Upper lobe of left lung (tissue), 6 donors: ENCODE measurements around the gene GKN2. TPM values are rescaled to one million over a fixed set of nuclear protein-coding genes. Genes with fewer than 3 reads are reported as not detected.
A peak's percentile ranks its signal among the peaks of the same experiment; 100 is the strongest.
"Not testable (repeated sequence)": the region's sequence is repeated elsewhere in the genome, so short reads cannot be mapped to it uniquely, and the experiment has no call there.

Experiments
- ATAC-seq, 2 donors: fragments of 200-7000 bp; cut with Tn5 transposase; one replicate each; pipeline ENCODE4 v1.9.1; 2022; ENCODE audit warnings: mild to moderate bottlenecking in 2 of 2, moderate library complexity in 2 of 2; ENCODE audit not compliant: low FRiP score in 2 of 2
- DNase-seq, 2 donors: peaks; one replicate each; pipeline ENCODE4 v3.0.0-alpha.2; 2019 to 2020
- H3K27ac ChIP-seq, 4 donors: fragments of 200-600 bp; sonication (generic); one replicate each; pipeline ENCODE4 v1.5.1; 2016 to 2019
- H3K27me3 ChIP-seq, 4 donors: fragments of 200-600 bp; sonication (generic); one replicate each; pipeline ENCODE4 v1.5.1; 2017 to 2019
- H3K36me3 ChIP-seq, 4 donors: fragments of 200-600 bp; sonication (generic); one replicate each; pipeline ENCODE4 v1.5.1; 2016 to 2019
- H3K4me1 ChIP-seq, 4 donors: fragments of 200-600 bp; sonication (generic); one replicate each; pipeline ENCODE4 v1.5.1; 2018 to 2019
- H3K4me3 ChIP-seq, 4 donors: fragments of 200-600 bp; sonication (generic); one replicate each; pipeline ENCODE4 v1.5.1; 2017 to 2019; ENCODE audit warnings: mild to moderate bottlenecking in 2 of 4, moderate library complexity in 1 of 4
- H3K9me3 ChIP-seq, 4 donors: fragments of 200-600 bp; sonication (generic); one replicate each; pipeline ENCODE4 v1.5.1; 2018 to 2019
- EP300 ChIP-seq, 4 donors: sonication (generic); formaldehyde crosslinking; IDR thresholded peaks; one replicate each; pipeline ENCODE4 v1.5.1; 2017; ENCODE audit warnings: antibody characterized with exemption in 4 of 4, control low read depth in 2 of 4
- POLR2A ChIP-seq, 4 donors: fragments of 450-650 bp; IDR thresholded peaks; one replicate each; pipeline ENCODE4 v1.5.1; 2016 to 2017; ENCODE audit warnings: antibody characterized with exemption in 4 of 4, mild to moderate bottlenecking in 2 of 4
- POLR2AphosphoS5 ChIP-seq, 2 donors: sonication (generic); formaldehyde crosslinking; IDR thresholded peaks; one replicate each; pipeline ENCODE4 v1.5.1; 2017; ENCODE audit warnings: antibody characterized with exemption in 2 of 2
- WGBS, 2 donors: methylation state at CpG; one replicate each; pipeline ENCODE4 v1.1.5; 2017 to 2018; 5-methylcytosine and 5-hydroxymethylcytosine counted together
- total RNA-seq, 6 donors: library from RNA; depleted of rRNA in 4 of 6; stranded (reverse); fragments of >200 nt in 4 of 6; gene quantifications; one replicate each; pipeline versions ENCODE4 v1.1.0 to v1.2.1, GENCODE V29; 2016 to 2021
- TF ChIP-seq, protein P1 (sequence below), 6 experiments: fragments of 450-650 bp in 4 of 6; fragments of 200-600 bp in 2 of 6; sonication (generic) in 2 of 6; IDR thresholded peaks; one replicate each; pipeline ENCODE4 v1.5.1; 2016 to 2019; ENCODE audit warnings: antibody characterized with exemption in 6 of 6
- donor health status: DM: no; HTN: no; CAD: no; lungs with moderate emphysema.
- donor health status: DM: no; HTN: yes; CAD: no; lungs with severe emphysema.

GKN2 gene
- total RNA-seq, 6 donors from 2014 or later = 10.5 to 195 (median 60.7) TPM

DNA sequence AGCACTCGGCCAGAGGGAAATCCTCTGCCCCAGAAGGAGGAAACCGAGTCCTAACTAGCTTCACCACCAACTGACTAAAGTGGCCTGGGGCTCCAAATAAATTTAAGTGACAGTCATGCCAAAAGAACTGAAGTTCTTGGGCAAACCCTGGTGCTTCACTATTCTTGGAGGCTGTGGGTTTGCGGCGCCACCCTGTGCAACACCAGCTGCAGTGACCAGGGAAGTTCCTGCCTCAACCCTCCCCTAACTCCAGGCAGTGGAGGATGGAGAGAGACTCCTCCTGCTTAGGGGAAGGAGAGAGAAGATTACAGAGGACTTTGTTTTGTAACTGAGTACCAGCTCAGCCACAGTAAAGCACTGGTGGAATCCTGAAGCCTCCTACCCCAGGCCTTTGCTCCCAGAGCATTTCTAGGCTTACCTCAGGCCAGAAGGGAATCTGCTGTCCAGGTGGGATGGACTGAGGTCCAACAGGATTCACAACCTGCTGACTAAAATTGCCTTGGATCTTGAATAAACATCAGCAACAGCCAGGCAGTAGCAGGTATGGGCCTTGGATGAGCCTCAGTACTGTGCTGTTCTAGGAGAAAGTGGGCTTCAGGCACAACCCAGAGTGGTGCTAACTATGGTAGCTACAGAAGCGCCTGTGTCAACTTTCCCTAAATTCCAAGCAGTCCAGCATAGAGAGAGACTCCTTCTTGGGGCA lies 52.0 kb downstream of the GKN2 start:
- Histone ChIP-seq H3K4me3 (no peak overlapping the region), H3K27ac (no peak overlapping the region), H3K27me3 (no peaks in the 10 kb centered on the region), H3K36me3 (no peaks in the 10 kb centered on the region), H3K9me3 (peaks cover 0 to 5% (median 2%) of the 10 kb centered on the region in 4 donors), H3K4me1 (no peaks in the 10 kb centered on the region)
- TF ChIP-seq POLR2A (IDR thresholded peaks at IDR 0.05) (no peak), EP300 (IDR thresholded peaks at IDR 0.05) (no peak), POLR2AphosphoS5 (IDR thresholded peaks at IDR 0.05) (no peak)
- TF ChIP-seq, protein P1, sequence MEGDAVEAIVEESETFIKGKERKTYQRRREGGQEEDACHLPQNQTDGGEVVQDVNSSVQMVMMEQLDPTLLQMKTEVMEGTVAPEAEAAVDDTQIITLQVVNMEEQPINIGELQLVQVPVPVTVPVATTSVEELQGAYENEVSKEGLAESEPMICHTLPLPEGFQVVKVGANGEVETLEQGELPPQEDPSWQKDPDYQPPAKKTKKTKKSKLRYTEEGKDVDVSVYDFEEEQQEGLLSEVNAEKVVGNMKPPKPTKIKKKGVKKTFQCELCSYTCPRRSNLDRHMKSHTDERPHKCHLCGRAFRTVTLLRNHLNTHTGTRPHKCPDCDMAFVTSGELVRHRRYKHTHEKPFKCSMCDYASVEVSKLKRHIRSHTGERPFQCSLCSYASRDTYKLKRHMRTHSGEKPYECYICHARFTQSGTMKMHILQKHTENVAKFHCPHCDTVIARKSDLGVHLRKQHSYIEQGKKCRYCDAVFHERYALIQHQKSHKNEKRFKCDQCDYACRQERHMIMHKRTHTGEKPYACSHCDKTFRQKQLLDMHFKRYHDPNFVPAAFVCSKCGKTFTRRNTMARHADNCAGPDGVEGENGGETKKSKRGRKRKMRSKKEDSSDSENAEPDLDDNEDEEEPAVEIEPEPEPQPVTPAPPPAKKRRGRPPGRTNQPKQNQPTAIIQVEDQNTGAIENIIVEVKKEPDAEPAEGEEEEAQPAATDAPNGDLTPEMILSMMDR (IDR thresholded peaks at IDR 0.05) = no peak
- no peak for DNase-seq
- ATAC-seq = peak in 1 of 2 donors; percentile 49
- 85 to 88% methylated on average over 3 to 5 of the region's 5 CpGs for WGBS, 2 donors

GRCh38 chr2:68895981-68896380 lies 56.7 kb downstream of the GKN2 start:
- WGBS, 2 donors = 97 to 100% methylated on average over 6 of the region's 6 CpGs
- not testable (repeated sequence) for H3K4me1 ChIP-seq, H3K36me3 ChIP-seq, H3K9me3 ChIP-seq, H3K4me3 ChIP-seq, ATAC-seq, H3K27ac ChIP-seq, H3K27me3 ChIP-seq, DNase-seq

Other genes starting within 250 kb of the GKN2 start
- 10 to 100 TPM; 13.2 to 36.1 (median 26.3) TPM for gene ARHGAP25, start 218.1 kb downstream of the GKN2 start, total RNA-seq
- gene BMP10, start 81.5 kb downstream of the GKN2 start, total RNA-seq = not detected
- not detected for gene GKN1, start 21.7 kb upstream of the GKN2 start, total RNA-seq
- 10 to 100 TPM; 11.5 to 76.4 (median 31.4) TPM for gene ANTXR1, start 60.3 kb upstream of the GKN2 start, total RNA-seq